Osteocyte (in vitro differentiated cells): ENCODE results near the gene CETP. TPM values are rescaled to one million over a fixed set of nuclear protein-coding genes. Genes with fewer than 3 reads are reported as not detected.

Experiments
- DNase-seq: peaks from one replicate; pipeline ENCODE4 v3.0.0; 2021; ENCODE audit warnings: mixed read lengths; ENCODE audit not compliant: unreplicated experiment; ENCODE audit errors: extremely low spot score
- H3K27ac Mint-ChIP-seq: one replicate; pipeline ENCODE4 v1.8.0; 2021; ENCODE audit warnings: mild to moderate bottlenecking, mixed read lengths; ENCODE audit not compliant: unreplicated experiment
- H3K27me3 Mint-ChIP-seq: one replicate; pipeline ENCODE4 v1.8.0; 2021; ENCODE audit warnings: mixed read lengths; ENCODE audit not compliant: unreplicated experiment
- H3K36me3 Mint-ChIP-seq: one replicate; pipeline ENCODE4 v1.8.0; 2021; ENCODE audit warnings: mixed read lengths; ENCODE audit not compliant: unreplicated experiment
- H3K4me1 Mint-ChIP-seq: one replicate; pipeline ENCODE4 v1.8.0; 2021; ENCODE audit warnings: mixed read lengths; ENCODE audit not compliant: unreplicated experiment
- H3K4me3 Mint-ChIP-seq: one replicate; pipeline ENCODE4 v1.8.0; 2021; ENCODE audit warnings: mild to moderate bottlenecking, moderate library complexity, mixed read lengths; ENCODE audit not compliant: unreplicated experiment
- H3K9me3 Mint-ChIP-seq: one replicate; pipeline ENCODE4 v1.8.0; 2021; ENCODE audit warnings: mixed read lengths; ENCODE audit not compliant: unreplicated experiment
- CTCF ChIP-seq: fragments of 200-600 bp; sonication (generic); IDR thresholded peaks from 2 replicates; pipeline ENCODE4 v1.5.0; 2021; ENCODE audit warnings: antibody characterized with exemption, mild to moderate bottlenecking, moderate library complexity
- total RNA-seq: library from RNA; stranded (reverse); gene quantifications from 2 replicates; pipeline ENCODE4 v1.2.1, GENCODE V29; 2021

CETP gene
- total RNA-seq, 1 donor from 2014 or later = not detected

GRCh38 chr16:57007050-57007449, 45.3 kb downstream of the CETP start:
- no peak overlapping the region for H3K27ac Mint-ChIP-seq
- H3K9me3 Mint-ChIP-seq = no peaks in the 10 kb centered on the region
- TF ChIP-seq CTCF = no peak
- no peaks in the 10 kb centered on the region for H3K4me1 Mint-ChIP-seq
- H3K27me3 Mint-ChIP-seq = no peaks in the 10 kb centered on the region
- H3K36me3 Mint-ChIP-seq = peaks cover 4% of the 10 kb centered on the region
- DNase-seq = no peak
- H3K4me3 Mint-ChIP-seq = no peak overlapping the region

GRCh38 chr16:57007530-57007929, 45.8 kb downstream of the CETP start:
- Mint-ChIP-seq H3K9me3 (no peaks in the 10 kb centered on the region), H3K4me1 (no peaks in the 10 kb centered on the region)
- TF ChIP-seq CTCF = no peak

GRCh38 chr16:57008440-57008839, 46.7 kb downstream of the CETP start:
- Mint-ChIP-seq H3K9me3 (no peaks in the 10 kb centered on the region), H3K4me3 (no peak overlapping the region), H3K27me3 (no peaks in the 10 kb centered on the region), H3K36me3 (peaks cover 4% of the 10 kb centered on the region), H3K27ac (no peak overlapping the region), H3K4me1 (no peaks in the 10 kb centered on the region)
- no peak for TF ChIP-seq CTCF
- DNase-seq = no peak

More at GRCh38 chr16:57007530-57007929, 45.8 kb downstream of the CETP start:
- H3K27me3 Mint-ChIP-seq = no peaks in the 10 kb centered on the region
- DNase-seq = no peak
- H3K27ac Mint-ChIP-seq = no peak overlapping the region
- no peak overlapping the region for H3K4me3 Mint-ChIP-seq
- H3K36me3 Mint-ChIP-seq = peaks cover 4% of the 10 kb centered on the region

- DNase-seq = no peak
- TF ChIP-seq CTCF = no peak
- H3K36me3 Mint-ChIP-seq = peaks cover 6% of the 10 kb centered on the region
- H3K27ac Mint-ChIP-seq = no peak overlapping the region
- no peaks in the 10 kb centered on the region for H3K9me3 Mint-ChIP-seq
- peaks cover 3% of the 10 kb centered on the region for H3K4me1 Mint-ChIP-seq
- no peak overlapping the region for H3K4me3 Mint-ChIP-seq
- H3K27me3 Mint-ChIP-seq = no peaks in the 10 kb centered on the region
These were observed 48.0 kb downstream of the CETP start for GRCh38 chr16:57009643-57010170.

- H3K4me3 Mint-ChIP-seq = no peak overlapping the region
- peaks cover 11% of the 10 kb centered on the region for H3K36me3 Mint-ChIP-seq
- peaks cover 5% of the 10 kb centered on the region for H3K4me1 Mint-ChIP-seq
- DNase-seq = no peak
- TF ChIP-seq CTCF = no peak
- H3K27ac Mint-ChIP-seq = no peak overlapping the region
- H3K27me3 Mint-ChIP-seq = no peaks in the 10 kb centered on the region
- no peaks in the 10 kb centered on the region for H3K9me3 Mint-ChIP-seq
These were observed 50.6 kb downstream of the CETP start for GRCh38 chr16:57012353-57012752.
